GM18870 (cell line): Measurements from ENCODE around the gene SKP1.

Source experiments
- ATAC-seq: cut with Tn5 transposase; IDR thresholded peaks from one replicate; pipeline ENCODE4 v1.9.1; 2021; ENCODE audit warnings: moderate library complexity; ENCODE audit not compliant: unreplicated experiment

The SKP1 gene

GRCh38 chr5:134130239-134130945 is 46.4 kb downstream of the SKP1 start:
- no peak for ATAC-seq

- ATAC-seq, result no peak
Observed at GRCh38 chr5:134129411-134130238, 47.1 kb downstream of the SKP1 start.

- ATAC-seq, result no peak
Observed at GRCh38 chr5:134128648-134128995, 48.1 kb downstream of the SKP1 start.

GRCh38 chr5:134127988-134128647 is 48.6 kb downstream of the SKP1 start:
- ATAC-seq, result no peak

- peak; percentile 72 for ATAC-seq
Observed at GRCh38 chr5:134127376-134127861, 49.3 kb downstream of the SKP1 start.

- no peak for ATAC-seq
Observed at GRCh38 chr5:134125039-134126015, 51.4 kb downstream of the SKP1 start.

- no peak for ATAC-seq
Observed at GRCh38 chr5:134124289-134125038, 52.3 kb downstream of the SKP1 start.

- no peak for ATAC-seq
Observed at GRCh38 chr5:134123360-134123759, 53.4 kb downstream of the SKP1 start.

GRCh38 chr5:134122530-134122929 is 54.2 kb downstream of the SKP1 start:
- no peak for ATAC-seq

GRCh38 chr5:134120386-134121138 is 56.2 kb downstream of the SKP1 start:
- no peak for ATAC-seq

GRCh38 chr5:134119720-134120119 is 57.0 kb downstream of the SKP1 start:
- ATAC-seq, result no peak

- no peak for ATAC-seq
Observed at GRCh38 chr5:134118212-134118835, 58.4 kb downstream of the SKP1 start.

- ATAC-seq, result no peak
Observed at GRCh38 chr5:134116789-134117761, 59.7 kb downstream of the SKP1 start.

GRCh38 chr5:134116286-134116685 is 60.5 kb downstream of the SKP1 start:
- no peak for ATAC-seq

GRCh38 chr5:134115806-134116175 is 61.0 kb downstream of the SKP1 start:
- ATAC-seq, result no peak

GRCh38 chr5:134114886-134115805 is 61.6 kb downstream of the SKP1 start:
- ATAC-seq, result no peak
